ENCODE data around the gene LPAR2.
"Not testable (repeated sequence)": the region's sequence is repeated elsewhere in the genome, so short reads cannot be mapped to it uniquely, and the experiment has no call there.

LPAR2 gene

DNA sequence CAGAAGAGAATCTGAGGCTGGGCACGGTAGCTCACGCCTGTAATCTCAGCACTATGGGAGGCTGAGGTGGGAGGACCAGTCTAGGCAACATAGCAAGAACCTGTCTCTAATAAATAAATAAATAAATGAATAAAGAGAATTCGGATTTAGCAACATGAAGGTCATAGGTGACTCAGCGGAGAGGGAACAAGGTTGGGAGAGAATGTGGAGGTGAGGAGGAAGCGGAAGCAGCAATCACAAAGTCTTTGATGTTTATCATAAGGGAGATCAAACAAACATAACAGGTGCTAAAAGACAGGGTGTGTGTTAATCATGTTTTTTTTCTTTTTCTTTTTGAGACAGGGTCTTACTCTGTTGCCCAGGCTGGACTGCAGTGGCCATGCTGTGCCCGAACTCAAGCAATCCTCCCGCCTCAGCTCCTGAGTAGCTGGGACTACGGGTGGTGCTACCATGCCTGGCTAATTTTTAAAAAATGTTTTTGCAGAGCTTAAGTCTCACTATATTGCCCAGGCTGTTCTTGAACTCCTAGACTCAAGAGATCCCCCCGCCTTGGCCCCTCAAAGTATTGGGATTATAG lies 25.8 kb downstream of the LPAR2 start:
- DNase-seq (ENCODE audit: insufficient read length, low spot score): no peak
- no peak for FAIRE-seq

DNA sequence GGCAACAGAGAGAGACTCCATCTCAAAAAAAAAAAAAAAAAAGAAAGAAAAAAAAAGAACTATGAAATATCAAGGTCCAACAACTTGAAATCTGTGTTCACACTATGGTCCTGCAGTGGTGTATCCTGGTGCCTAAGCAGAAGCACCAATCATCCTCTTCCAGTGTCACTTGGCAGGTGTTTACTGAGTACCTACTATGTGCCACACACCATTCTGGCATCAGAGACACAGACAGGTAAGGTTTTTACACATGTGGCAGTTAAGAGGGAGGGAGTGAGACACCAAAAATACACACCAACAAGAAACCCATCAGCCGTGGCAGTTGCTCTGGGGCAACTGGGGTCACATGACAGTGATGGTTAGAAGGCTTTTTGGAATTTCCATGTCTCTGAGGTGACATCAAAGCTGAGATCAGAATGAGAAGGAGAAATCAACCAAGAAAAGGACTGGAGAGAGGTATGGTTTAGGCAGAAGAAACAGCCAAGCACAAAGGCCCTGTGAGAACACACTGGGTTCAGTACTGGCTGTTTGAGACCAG lies 27.2 kb downstream of the LPAR2 start:
- DNase-seq (ENCODE audit: insufficient read length, low spot score) (no peak), FAIRE-seq (peak; percentile 76)

DNA sequence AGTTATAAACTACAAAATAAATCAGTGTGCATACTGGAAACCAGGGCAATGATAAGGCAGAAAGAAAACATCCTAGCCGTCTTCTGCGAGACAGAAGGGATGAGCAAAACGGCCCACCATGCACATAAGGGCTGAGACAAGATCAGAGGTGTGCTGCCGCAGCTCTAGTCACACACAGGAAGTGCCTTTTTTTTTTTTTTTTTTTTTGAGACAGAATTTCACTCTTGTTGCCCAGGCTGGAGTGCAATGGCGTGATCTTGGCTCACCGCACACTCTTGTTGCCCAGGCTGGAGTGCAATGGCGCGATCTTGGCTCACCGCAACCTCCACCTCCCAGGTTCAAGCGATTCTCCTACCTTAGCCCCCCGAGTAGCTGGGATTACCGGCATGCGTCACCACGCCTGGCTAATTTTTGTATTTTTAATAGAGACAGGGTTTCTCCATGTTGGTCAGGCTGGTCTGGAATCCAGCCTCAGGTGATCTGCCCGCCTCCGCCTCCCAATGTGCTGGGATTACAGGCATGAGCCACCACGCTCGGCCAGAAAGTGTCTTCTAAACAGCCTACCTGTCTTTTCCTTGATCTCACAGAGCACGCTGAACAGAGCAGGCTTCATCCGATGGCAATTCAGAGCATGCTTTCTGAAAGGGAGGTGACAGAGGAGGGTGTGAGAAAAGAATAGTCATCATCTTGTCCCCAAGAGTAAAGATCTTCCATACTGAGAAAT lies 29.1 kb downstream of the LPAR2 start:
- peak; percentile 44 for FAIRE-seq
- DNase-seq (ENCODE audit: insufficient read length, low spot score): not testable (repeated sequence)

- DNase-seq (ENCODE audit: insufficient read length, low spot score) (no peak), FAIRE-seq (peak; percentile 95)
Observed at GRCh38 chr19:19597809-19598306, 30.2 kb downstream of the LPAR2 start.

DNA sequence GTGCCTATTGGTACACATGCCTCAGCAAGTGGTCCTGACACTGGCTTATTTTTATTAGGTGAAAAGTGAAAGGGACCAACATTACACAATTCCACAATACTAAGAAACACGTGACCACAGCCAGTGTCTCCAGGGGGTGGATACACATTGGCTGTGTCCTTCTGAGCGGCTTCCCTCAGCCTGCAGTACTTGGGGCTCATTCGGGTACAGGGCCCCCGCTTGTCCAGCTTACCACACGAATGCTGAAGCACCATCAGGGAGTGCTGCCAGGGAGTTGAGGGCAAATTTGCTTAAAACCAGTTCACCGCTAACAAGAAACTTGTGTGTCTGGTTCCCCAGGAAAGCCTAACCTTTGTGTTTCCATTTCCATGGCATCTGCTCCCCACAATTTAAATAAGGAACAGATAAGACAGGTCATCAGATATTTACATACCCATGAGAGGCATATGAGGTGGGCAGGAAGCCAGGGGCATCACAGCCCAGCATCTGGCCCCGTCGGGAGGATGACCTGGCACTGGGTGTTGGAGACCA lies 32.8 kb downstream of the LPAR2 start:
- DNase-seq (ENCODE audit: insufficient read length, low spot score): no peak
- no peak for FAIRE-seq

DNA sequence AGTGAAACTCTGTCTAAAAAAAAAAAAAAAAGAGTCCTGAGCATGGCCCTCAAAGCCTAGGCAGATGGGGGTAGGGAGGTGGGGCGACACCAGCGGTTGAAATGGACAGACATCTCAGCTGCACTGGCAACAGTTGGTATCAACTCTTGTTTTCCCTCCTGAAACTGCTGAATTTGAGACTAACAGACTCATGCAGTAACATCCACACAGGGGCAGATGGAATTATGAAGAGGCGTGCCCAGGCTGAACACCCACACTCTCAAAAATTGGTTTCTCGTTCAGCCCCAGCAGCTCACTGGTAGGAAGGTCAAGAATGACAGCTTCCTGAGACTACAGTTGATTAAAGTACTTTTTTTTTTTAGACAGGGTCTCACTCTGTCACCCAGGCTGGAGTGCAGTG lies 33.6 kb downstream of the LPAR2 start:
- FAIRE-seq: no peak
- DNase-seq (ENCODE audit: insufficient read length, low spot score): no peak

DNA sequence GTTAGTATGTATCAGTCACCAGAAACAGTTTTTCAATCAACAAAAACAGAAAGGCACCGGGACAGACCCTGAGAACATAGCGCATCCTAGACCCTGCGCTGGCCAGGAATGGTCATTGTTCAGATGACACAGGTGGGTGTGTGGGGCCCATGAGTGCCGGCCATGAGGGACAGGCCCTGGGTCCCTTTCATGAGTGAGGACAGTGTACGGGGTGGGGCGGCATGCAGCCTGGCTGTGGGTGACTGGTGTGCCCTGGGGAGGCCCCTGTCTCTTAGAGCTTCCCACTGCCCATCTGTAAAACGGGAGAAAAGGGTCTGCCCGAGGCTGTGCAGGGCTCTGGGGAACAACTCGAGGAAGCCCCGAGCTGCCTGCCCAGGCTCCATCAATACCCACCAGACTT lies 35.3 kb downstream of the LPAR2 start:
- DNase-seq (ENCODE audit: insufficient read length, low spot score): no peak
- FAIRE-seq: no peak

- FAIRE-seq (no peak), DNase-seq (ENCODE audit: insufficient read length, low spot score) (peak; percentile 25)
Observed at GRCh38 chr19:19591133-19591825, 36.7 kb downstream of the LPAR2 start.

GRCh38 chr19:19588546-19588945 lies 39.5 kb downstream of the LPAR2 start:
- no peak for FAIRE-seq
- no peak for DNase-seq (ENCODE audit: insufficient read length, low spot score)

DNA sequence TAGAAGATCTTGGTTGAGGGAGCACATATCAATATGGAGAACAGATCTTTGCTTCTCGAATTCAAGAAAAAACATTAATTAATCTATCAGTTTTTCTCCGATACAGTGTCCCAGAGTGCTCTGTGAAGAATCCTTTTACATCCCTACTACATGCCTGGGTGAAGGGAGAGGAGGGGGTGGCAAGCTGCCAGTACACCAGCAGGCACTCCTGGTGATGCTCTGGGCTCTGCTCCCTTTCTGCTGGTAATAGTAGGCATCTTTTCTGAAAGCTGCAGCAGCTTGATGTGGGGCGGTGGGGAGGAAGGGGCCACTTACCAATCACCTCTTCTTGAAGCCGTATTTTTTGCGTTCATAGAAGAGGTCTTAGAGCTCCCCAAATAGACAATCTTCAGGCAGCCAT lies 40.2 kb downstream of the LPAR2 start:
- no peak for FAIRE-seq
- no peak for DNase-seq (ENCODE audit: insufficient read length, low spot score)

- FAIRE-seq: no peak
- no peak for DNase-seq (ENCODE audit: insufficient read length, low spot score)
Observed at GRCh38 chr19:19584356-19584755, 43.7 kb downstream of the LPAR2 start.

GRCh38 chr19:19582471-19582870 lies 45.5 kb downstream of the LPAR2 start:
- FAIRE-seq (no peak), DNase-seq (ENCODE audit: insufficient read length, low spot score) (no peak)

DNA sequence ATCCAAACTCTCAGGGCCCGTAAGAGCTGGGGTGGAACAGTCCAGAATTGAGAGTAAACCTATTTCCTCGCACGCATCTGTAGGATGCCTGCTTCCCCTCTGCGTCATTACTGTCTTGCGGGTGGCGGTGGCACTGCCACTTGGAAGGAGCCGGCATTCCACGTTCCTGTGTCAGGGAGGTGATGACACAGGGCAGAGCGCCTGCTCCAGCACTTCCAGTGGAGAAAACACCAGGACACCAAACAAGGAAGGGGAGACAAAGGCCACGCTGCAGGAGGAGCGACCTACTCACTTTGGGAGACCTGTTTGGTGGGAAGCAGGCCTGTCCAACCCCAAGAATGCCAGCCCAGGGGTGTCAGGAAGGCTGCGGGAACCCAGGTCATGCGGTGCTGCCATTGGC lies 46.6 kb downstream of the LPAR2 start:
- DNase-seq (ENCODE audit: insufficient read length, low spot score) (no peak), FAIRE-seq (no peak)

DNA sequence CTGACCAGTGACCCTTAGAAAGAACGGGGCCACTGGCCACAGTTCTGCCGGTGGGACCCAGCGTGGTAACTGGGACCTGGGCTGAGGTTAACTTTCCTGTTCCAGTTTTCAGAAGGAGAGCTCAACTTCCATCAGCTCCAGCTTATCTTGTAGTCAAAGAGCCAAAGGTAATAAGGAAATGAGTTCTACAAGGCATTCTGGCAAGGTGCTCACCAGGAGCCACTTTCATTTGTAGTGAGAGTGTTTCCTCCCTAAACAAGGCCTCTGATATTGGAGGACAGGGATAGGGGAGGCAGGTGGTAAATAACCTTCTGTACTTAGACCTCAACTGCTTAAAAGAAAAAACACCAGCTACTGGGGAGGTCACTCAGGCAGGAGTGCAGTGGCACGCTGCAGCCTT lies 47.6 kb downstream of the LPAR2 start:
- DNase-seq (ENCODE audit: insufficient read length, low spot score) (no peak), FAIRE-seq (no peak)

DNA sequence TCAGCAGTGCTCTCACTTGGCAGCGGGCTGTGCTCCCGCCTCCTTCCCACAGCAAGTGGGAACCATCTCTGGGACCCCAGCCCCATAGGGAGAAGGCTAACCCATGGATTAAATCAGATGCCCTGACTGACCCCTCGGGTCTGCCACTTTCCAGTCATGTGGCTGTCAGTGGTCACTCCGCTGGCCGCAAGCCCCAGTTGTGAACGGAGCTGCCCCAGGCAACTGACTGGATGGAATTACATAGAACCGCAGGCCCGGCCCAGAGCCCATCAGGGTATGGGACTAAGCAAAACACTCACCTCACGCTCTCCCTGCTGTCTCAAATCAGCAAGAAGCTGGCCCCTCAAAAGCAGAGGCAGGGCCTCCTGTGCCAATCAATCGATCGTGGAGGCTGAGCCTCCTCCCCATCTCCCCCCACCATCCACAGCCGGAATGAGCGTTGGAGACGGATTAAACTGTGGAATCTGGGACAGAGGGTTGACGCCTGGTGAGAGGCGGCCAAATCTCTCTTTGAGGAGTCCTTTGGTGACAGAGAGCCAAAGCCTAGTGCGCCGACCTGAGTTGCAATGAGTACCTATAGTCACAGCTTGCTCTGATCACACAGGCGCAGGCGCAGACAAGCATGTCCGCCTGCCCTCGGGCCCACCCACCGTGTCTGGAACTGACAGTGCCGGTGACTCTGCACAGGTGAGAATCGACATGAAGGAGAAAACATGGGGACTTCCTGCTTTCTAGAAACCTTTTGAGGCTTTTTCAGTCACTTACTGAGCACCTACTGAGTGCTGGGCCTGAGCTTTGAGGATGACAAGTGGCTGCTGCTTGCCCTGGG lies 48.3 kb downstream of the LPAR2 start:
- DNase-seq (ENCODE audit: insufficient read length, low spot score) (no peak), FAIRE-seq (no peak)

DNA sequence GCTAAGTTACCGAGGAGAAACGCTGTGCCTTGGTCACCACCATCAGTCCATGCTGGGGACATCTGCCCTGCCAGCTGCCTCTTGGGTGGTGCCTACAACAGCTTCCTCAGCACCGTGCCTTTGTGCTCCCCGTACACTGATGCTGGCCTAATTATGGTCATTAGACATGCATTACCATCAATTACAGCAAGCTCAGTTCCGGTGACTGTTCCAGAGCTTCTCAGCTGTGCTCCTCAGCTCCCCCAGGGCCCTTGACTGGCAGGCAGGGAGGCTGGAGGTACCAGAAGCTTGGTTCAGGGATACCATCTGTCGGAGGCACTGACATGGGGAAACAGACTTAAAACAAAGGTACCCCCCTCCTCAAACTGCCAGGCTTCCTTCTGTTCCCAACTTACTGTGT lies 49.8 kb downstream of the LPAR2 start:
- FAIRE-seq (no peak), DNase-seq (ENCODE audit: insufficient read length, low spot score) (no peak)

DNA sequence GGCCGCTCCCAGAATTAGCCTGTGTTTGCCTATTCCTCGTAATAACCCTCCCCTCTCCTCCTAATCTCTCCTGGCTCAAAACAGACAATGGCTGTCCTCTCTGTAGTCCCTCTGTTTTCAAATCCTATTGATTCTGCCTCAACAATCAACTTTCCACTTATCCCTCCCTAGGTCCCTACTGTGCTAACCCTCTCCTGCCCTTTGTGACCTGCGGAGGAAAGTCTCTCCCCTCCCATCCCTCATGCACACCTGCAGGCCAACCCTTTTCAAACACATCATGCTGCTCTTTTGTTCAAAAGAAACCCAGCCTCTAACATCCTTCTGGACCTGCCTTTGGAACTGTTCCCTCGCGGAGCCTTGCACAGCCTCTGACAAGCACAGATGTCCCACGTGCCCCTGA lies 52.6 kb downstream of the LPAR2 start:
- no peak for DNase-seq (ENCODE audit: insufficient read length, low spot score)
- FAIRE-seq: no peak
